Sigmoid colon (tissue), 7 donors: ENCODE measurements around the gene VPS26C. TPM values are rescaled to one million over a fixed set of nuclear protein-coding genes. Genes with fewer than 3 reads are reported as not detected.

Source experiments
- DNase-seq: peaks from one replicate; pipeline ENCODE4 v3.0.0-alpha.2; 2019
- H3K27ac ChIP-seq, 4 donors: fragments of 200-600 bp; sonication (generic); one replicate each; pipeline ENCODE4 v1.5.1; 2016 to 2019; ENCODE audit warnings: mild to moderate bottlenecking in 1 of 4
- H3K27me3 ChIP-seq, 3 donors: fragments of 200-600 bp; sonication (generic); one replicate each; pipeline ENCODE4 v1.5.1; 2019; ENCODE audit warnings: mild to moderate bottlenecking in 1 of 3
- H3K36me3 ChIP-seq, 4 donors: fragments of 200-600 bp; sonication (generic); one replicate each; pipeline ENCODE4 v1.5.1; 2016 to 2019
- H3K4me1 ChIP-seq, 4 donors: fragments of 200-600 bp; sonication (generic); one replicate each; pipeline ENCODE4 v1.5.1; 2017 to 2019
- H3K4me3 ChIP-seq, 4 donors: fragments of 200-600 bp; sonication (generic); one replicate each; pipeline ENCODE4 v1.5.1; 2017 to 2019; ENCODE audit warnings: mild to moderate bottlenecking in 2 of 4, moderate library complexity in 1 of 4
- H3K9me3 ChIP-seq, 4 donors: fragments of 200-600 bp in 3 of 4; sonication (generic) in 3 of 4; one replicate each; pipeline versions ENCODE4 v1.5.1 to v1.6.1; 2013 to 2019
- EP300 ChIP-seq, 4 donors: sonication (generic); formaldehyde crosslinking; IDR thresholded peaks; one replicate each; pipeline ENCODE4 v1.6.1; 2017; ENCODE audit warnings: antibody characterized with exemption in 4 of 4
- POLR2A ChIP-seq, 2 donors: fragments of 450-650 bp; IDR thresholded peaks; one replicate each; pipeline ENCODE4 v1.6.1; 2016; ENCODE audit warnings: antibody characterized with exemption in 2 of 2, mild to moderate bottlenecking in 2 of 2, moderate library complexity in 2 of 2
- POLR2AphosphoS5 ChIP-seq, 4 donors: sonication (generic); formaldehyde crosslinking; IDR thresholded peaks; one replicate each; pipeline ENCODE4 v1.6.1; 2017; ENCODE audit warnings: antibody characterized with exemption in 4 of 4
- WGBS, 2 donors: extraction: QIAGEN DNeasy Blood & Tissue Kit; methylation state at CpG; one replicate each; pipeline ENCODE4 v1.1.7; 2013; 5-methylcytosine and 5-hydroxymethylcytosine counted together
- intact Hi-C: fragments of 100-400 bp; cut with DNase I; formaldehyde crosslinking; loops from one replicate; pipeline ENCODE4 v1.15.1; 2023
- polyA plus RNA-seq, 3 donors: library from polyadenylated mRNA; stranded (reverse); fragments of 200-250 nt; gene quantifications; one replicate each; pipeline ENCODE4 v1.2.3, GENCODE V29; 2013
- small RNA-seq, 3 donors: library from RNA; depleted of rRNA; stranded (forward); fragments of <200 nt; gene quantifications; one replicate each; pipeline ENCODE3, GENCODE V24; 2016
- total RNA-seq, 4 donors: library from RNA; depleted of rRNA; stranded (reverse); fragments of >200 nt; gene quantifications; one replicate each; pipeline ENCODE4 v1.1.0, GENCODE V29; 2016
- TF ChIP-seq, protein P1 (sequence below), 4 experiments: fragments of 450-650 bp in 3 of 4; fragments of 200-600 bp in 1 of 4; IDR thresholded peaks; one replicate each; pipeline ENCODE4 v1.5.1; 2016 to 2019; ENCODE audit warnings: antibody characterized with exemption in 4 of 4, mild to moderate bottlenecking in 3 of 4, moderate library complexity in 2 of 4
- donor health status: healthy with polysubstance abuse.
- donor health status: Bipolar disorder and iron deficiency.
- donor health status: healthy.

VPS26C gene
- total and polyA plus RNA-seq, 7 donors = 34.2 to 71.7 (median 52.6) TPM

DNA sequence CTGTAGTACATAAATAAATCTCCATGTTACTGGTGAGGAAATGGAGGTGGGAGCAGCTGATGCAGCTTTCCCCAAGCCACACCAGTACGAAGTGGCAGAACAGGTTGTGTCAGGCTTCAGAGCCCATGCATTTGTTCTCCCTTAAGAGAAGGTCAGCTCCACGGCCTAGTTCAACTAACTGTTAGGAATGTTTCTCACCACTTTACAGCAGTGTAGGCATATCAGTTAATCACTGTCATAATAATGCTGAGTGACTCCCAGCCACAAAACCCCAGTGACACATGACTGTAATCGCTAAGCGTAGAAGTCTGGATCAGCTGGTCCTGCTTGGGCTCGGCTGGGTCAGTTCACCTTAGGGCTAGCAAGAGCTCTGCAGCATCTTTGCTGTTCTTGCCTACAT, 90.4 kb downstream of the VPS26C start:
- H3K36me3 ChIP-seq = peaks cover 0 to 73% (median 8%) of the 10 kb centered on the region in 4 donors
- TF ChIP-seq POLR2A (IDR thresholded peaks at IDR 0.05) (no peak), EP300 (IDR thresholded peaks at IDR 0.05) (no peak), POLR2AphosphoS5 (IDR thresholded peaks at IDR 0.05) (no peak)
- TF ChIP-seq, protein P1, sequence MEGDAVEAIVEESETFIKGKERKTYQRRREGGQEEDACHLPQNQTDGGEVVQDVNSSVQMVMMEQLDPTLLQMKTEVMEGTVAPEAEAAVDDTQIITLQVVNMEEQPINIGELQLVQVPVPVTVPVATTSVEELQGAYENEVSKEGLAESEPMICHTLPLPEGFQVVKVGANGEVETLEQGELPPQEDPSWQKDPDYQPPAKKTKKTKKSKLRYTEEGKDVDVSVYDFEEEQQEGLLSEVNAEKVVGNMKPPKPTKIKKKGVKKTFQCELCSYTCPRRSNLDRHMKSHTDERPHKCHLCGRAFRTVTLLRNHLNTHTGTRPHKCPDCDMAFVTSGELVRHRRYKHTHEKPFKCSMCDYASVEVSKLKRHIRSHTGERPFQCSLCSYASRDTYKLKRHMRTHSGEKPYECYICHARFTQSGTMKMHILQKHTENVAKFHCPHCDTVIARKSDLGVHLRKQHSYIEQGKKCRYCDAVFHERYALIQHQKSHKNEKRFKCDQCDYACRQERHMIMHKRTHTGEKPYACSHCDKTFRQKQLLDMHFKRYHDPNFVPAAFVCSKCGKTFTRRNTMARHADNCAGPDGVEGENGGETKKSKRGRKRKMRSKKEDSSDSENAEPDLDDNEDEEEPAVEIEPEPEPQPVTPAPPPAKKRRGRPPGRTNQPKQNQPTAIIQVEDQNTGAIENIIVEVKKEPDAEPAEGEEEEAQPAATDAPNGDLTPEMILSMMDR (IDR thresholded peaks at IDR 0.05) = no peak
- H3K27ac ChIP-seq = no peak overlapping the region
- H3K4me3 ChIP-seq = no peak overlapping the region
- peaks cover 0 to 11% (median 1%) of the 10 kb centered on the region in 4 donors for H3K4me1 ChIP-seq
- 65 to 75% methylated on average over 5 of the region's 5 CpGs for WGBS, 2 donors
- H3K9me3 ChIP-seq = no peaks in the 10 kb centered on the region
- intact Hi-C loops = no loop called here
- no peak for DNase-seq
- H3K27me3 ChIP-seq = no peaks in the 10 kb centered on the region

Small RNAs within 50 kb of the gene (small RNA-seq; reads per million reads assigned to genes)
- 0 reads per million in 3 donors for gene RN7SL678P

Other genes with a start within 250 kb of the VPS26C start
- gene PIGP, start 194.3 kb downstream of the VPS26C start, total RNA-seq = 10 to 100 TPM; 10.2 to 36.7 (median 17.8) TPM
- 10 to 100 TPM; 17.4 to 21.4 (median 19.4) TPM for gene PIGP, start 194.3 kb downstream of the VPS26C start, polyA plus RNA-seq
- gene TTC3, start 194.1 kb downstream of the VPS26C start, total RNA-seq = 100 to 1,000 TPM; 108 to 151 (median 114) TPM
- gene TTC3, start 194.1 kb downstream of the VPS26C start, polyA plus RNA-seq = 10 to 100 TPM; 22.2 to 37.7 (median 26.4) TPM
- gene DYRK1A, start 99.4 kb upstream of the VPS26C start, total RNA-seq = 10 to 100 TPM; 62.9 to 74.1 (median 69.5) TPM
- gene DYRK1A, start 99.4 kb upstream of the VPS26C start, polyA plus RNA-seq = 10 to 100 TPM; 11.4 to 23.4 (median 12.9) TPM